Ascending aorta (tissue), 2 donors: ENCODE results near the gene PTPN12. TPM values are rescaled to one million over a fixed set of nuclear protein-coding genes. Genes with fewer than 3 reads are reported as not detected.

Experiments
- DNase-seq, 2 donors: peaks; one replicate each; pipeline ENCODE4 v3.0.0-alpha.2; 2019; ENCODE audit warnings: low spot score in 2 of 2
- H3K27ac ChIP-seq, 2 donors: fragments of 200-600 bp; sonication (generic); one replicate each; pipeline ENCODE4 v1.5.1; 2016 to 2017; ENCODE audit warnings: mild to moderate bottlenecking in 1 of 2
- H3K27me3 ChIP-seq: fragments of 200-600 bp; sonication (generic); one replicate; pipeline ENCODE4 v1.5.1; 2017
- H3K36me3 ChIP-seq, 2 donors: fragments of 200-600 bp; sonication (generic); one replicate each; pipeline ENCODE4 v1.5.1; 2016
- H3K4me1 ChIP-seq, 2 donors: fragments of 200-600 bp; sonication (generic); one replicate each; pipeline ENCODE4 v1.5.1; 2016 to 2017; ENCODE audit warnings: mild to moderate bottlenecking in 1 of 2
- H3K4me3 ChIP-seq, 2 donors: fragments of 200-600 bp; sonication (generic); one replicate each; pipeline ENCODE4 v1.5.1; 2016 to 2017; ENCODE audit warnings: mild to moderate bottlenecking in 1 of 2
- H3K9me3 ChIP-seq, 2 donors: fragments of 200-600 bp; sonication (generic); one replicate each; pipeline ENCODE4 v1.5.1; 2016
- intact Hi-C: fragments of 100-400 bp; cut with DNase I; formaldehyde crosslinking; loops from one replicate; pipeline ENCODE4 v1.15.1; 2023
- total RNA-seq: library from RNA; depleted of rRNA; stranded (reverse); fragments of >200 nt; gene quantifications from one replicate; pipeline ENCODE4 v1.1.0, GENCODE V29; 2016
- TF ChIP-seq, protein P1 (sequence below), 3 experiments: fragments of 200-600 bp in 2 of 3; fragments of 450-650 bp in 1 of 3; sonication (generic) in 2 of 3; IDR thresholded peaks; one replicate each; pipeline ENCODE4 v1.5.1; 2016 to 2019; ENCODE audit warnings: antibody characterized with exemption in 3 of 3, mild to moderate bottlenecking in 1 of 3, moderate library complexity in 1 of 3

PTPN12 gene
- total RNA-seq, 1 donor from 2014 or later: 57.4 TPM

GRCh38 chr7:77571801-77572200 is 34.7 kb downstream of the PTPN12 start:
- Histone ChIP-seq H3K27ac (no peak overlapping the region), H3K4me1 (peaks cover 0 to 5% of the 10 kb centered on the region in 2 donors), H3K9me3 (no peaks in the 10 kb centered on the region), H3K36me3 (peaks cover 13 to 41% of the 10 kb centered on the region in 2 donors), H3K27me3 (no peaks in the 10 kb centered on the region), H3K4me3 (no peak overlapping the region)
- TF ChIP-seq, protein P1, sequence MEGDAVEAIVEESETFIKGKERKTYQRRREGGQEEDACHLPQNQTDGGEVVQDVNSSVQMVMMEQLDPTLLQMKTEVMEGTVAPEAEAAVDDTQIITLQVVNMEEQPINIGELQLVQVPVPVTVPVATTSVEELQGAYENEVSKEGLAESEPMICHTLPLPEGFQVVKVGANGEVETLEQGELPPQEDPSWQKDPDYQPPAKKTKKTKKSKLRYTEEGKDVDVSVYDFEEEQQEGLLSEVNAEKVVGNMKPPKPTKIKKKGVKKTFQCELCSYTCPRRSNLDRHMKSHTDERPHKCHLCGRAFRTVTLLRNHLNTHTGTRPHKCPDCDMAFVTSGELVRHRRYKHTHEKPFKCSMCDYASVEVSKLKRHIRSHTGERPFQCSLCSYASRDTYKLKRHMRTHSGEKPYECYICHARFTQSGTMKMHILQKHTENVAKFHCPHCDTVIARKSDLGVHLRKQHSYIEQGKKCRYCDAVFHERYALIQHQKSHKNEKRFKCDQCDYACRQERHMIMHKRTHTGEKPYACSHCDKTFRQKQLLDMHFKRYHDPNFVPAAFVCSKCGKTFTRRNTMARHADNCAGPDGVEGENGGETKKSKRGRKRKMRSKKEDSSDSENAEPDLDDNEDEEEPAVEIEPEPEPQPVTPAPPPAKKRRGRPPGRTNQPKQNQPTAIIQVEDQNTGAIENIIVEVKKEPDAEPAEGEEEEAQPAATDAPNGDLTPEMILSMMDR (IDR thresholded peaks at IDR 0.05): no peak
- intact Hi-C loops: loop anchor here (5.0 kb wide), 1 partner anchor 34 kb away; the partner anchor contains the start of gene PTPN12
- DNase-seq: no peak

- intact Hi-C loops: no loop called here
- no peaks in the 10 kb centered on the region for H3K27me3 ChIP-seq
- no peak overlapping the region for H3K27ac ChIP-seq
- H3K4me3 ChIP-seq: no peak overlapping the region
- peaks cover 0 to 5% of the 10 kb centered on the region in 2 donors for H3K4me1 ChIP-seq
- H3K9me3 ChIP-seq: no peaks in the 10 kb centered on the region
- TF ChIP-seq, protein P1 (IDR thresholded peaks at IDR 0.05): no peak
- DNase-seq: no peak
- peaks cover 11 to 49% of the 10 kb centered on the region in 2 donors for H3K36me3 ChIP-seq
These were observed 38.1 kb downstream of the PTPN12 start for GRCh38 chr7:77575187-77575586.

GRCh38 chr7:77576856-77577255 is 39.8 kb downstream of the PTPN12 start:
- no peak overlapping the region for H3K27ac ChIP-seq
- no peak overlapping the region for H3K4me3 ChIP-seq
- H3K9me3 ChIP-seq: no peaks in the 10 kb centered on the region
- H3K36me3 ChIP-seq: peaks cover 8 to 53% of the 10 kb centered on the region in 2 donors
- no peak for DNase-seq
- TF ChIP-seq, protein P1 (IDR thresholded peaks at IDR 0.05): no peak
- intact Hi-C loops: no loop called here
- peaks cover 0 to 2% of the 10 kb centered on the region in 2 donors for H3K4me1 ChIP-seq
- no peaks in the 10 kb centered on the region for H3K27me3 ChIP-seq

DNA sequence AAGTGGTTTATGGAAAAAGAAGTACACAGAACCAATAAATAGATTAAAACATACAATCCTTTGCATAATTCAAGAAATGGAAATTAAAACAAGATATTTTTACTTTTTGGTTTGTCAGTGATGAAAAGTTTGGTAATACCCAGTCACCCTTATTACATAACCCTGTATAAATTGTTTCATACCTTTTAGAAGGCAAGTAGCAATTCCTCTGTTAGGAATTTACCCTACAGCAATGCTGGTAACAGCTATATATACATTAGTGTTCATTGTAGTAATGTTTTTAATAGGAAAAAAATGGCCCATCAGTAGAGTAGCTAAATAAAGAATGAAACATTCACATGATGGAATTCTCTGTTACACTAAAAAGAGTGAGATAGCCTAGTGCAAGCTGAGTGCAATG is 42.7 kb downstream of the PTPN12 start:
- intact Hi-C loops: no loop called here
- H3K4me1 ChIP-seq: peaks cover 0 to 2% of the 10 kb centered on the region in 2 donors

DNA sequence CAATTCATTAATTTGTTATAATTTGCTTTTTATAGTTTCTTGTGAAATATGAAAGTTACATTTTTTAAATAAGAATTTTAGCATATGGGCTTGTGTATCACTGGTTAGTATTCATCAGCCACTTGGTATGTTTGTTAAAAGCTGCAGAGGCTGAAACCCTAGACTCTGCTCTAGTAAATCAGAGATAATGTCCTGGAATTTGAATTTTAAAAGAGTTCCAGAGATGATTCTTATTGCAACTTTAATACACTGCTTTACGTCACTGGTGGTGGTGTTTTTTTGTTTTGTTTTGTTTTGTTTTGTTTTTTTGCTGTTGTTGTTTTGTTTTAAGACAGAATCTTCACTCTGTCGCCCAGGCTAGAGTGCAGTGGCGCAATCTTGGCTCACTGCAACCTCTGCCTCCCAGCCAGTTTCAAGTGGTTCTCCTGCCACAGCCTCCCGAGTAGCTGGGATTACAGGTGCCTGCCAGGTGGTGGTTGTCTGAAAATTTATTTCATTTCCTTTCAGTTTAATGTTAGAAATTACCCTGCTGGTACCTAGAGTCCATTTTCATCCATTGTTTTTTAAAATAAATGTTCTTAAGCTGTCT is 43.8 kb downstream of the PTPN12 start:
- peaks cover 2 to 36% of the 10 kb centered on the region in 2 donors for H3K36me3 ChIP-seq
- no peak for DNase-seq
- intact Hi-C loops: no loop called here
- H3K9me3 ChIP-seq: no peaks in the 10 kb centered on the region
- H3K4me3 ChIP-seq: no peak overlapping the region
- TF ChIP-seq, protein P1 (IDR thresholded peaks at IDR 0.05): no peak
- no peaks in the 10 kb centered on the region for H3K27me3 ChIP-seq
- H3K4me1 ChIP-seq: peaks cover 0 to 2% of the 10 kb centered on the region in 2 donors
- H3K27ac ChIP-seq: no peak overlapping the region

More for the DNA sequence above, 42.7 kb downstream of the PTPN12 start:
- TF ChIP-seq, protein P1 (IDR thresholded peaks at IDR 0.05): no peak
- no peak overlapping the region for H3K27ac ChIP-seq
- no peak for DNase-seq
- peaks cover 2 to 36% of the 10 kb centered on the region in 2 donors for H3K36me3 ChIP-seq
- H3K27me3 ChIP-seq: no peaks in the 10 kb centered on the region
- H3K9me3 ChIP-seq: no peaks in the 10 kb centered on the region
- no peak overlapping the region for H3K4me3 ChIP-seq
